Measurements from ENCODE around the gene EIF4EBP2.

GRCh38 chr10:70409772-70410171 lies 5.8 kb downstream of the EIF4EBP2 start:
- no peak for TF ChIP-seq CTCF (IDR thresholded peaks at IDR 0.05)
- TF ChIP-seq POLR2A (IDR thresholded peaks at IDR 0.05) = no peak

All from right lobe of liver (tissue), 4 donors.